ENCODE measurements around the gene SKAP2. TPM values are rescaled to one million over a fixed set of nuclear protein-coding genes. Genes with fewer than 3 reads are reported as not detected.
A peak's percentile ranks its signal among the peaks of the same experiment; 100 is the strongest.

Gene SKAP2
- total and polyA plus RNA-seq, 4 donors, result 17.6 to 70.4 (median 38.2) TPM

- Histone ChIP-seq H3K9me3 (ENCODE audit: control insufficient read depth, insufficient read depth, low read length) (no peaks in the 10 kb centered on the region), H3K36me3 (ENCODE audit: control insufficient read depth, insufficient read depth, low read length) (no peaks in the 10 kb centered on the region), H3K4me3 (ENCODE audit: low read depth, low read length) (no peak overlapping the region), H3K4me1 (ENCODE audit: control insufficient read depth, insufficient read depth, low read length) (peaks cover 4% of the 10 kb centered on the region), H3K27me3 (ENCODE audit: control insufficient read depth, insufficient read depth, low read length) (no peaks in the 10 kb centered on the region), H3K27ac (ENCODE audit: low read depth, low read length) (no peak overlapping the region)
- peak in 4 of 6 donors; percentile 28 to 88 (median 51) for DNase-seq (ENCODE audit: low read depth in 4 of 6, low spot score in 6 of 6)
- WGBS (ENCODE audit: insufficient coverage), result 100% methylated on average over 1 of the region's 3 CpGs
These were observed 182.5 kb downstream of the SKAP2 start for GRCh38 chr7:26681819-26682418.

- Histone ChIP-seq H3K4me1 (ENCODE audit: control insufficient read depth, insufficient read depth, low read length) (no peaks in the 10 kb centered on the region), H3K27ac (ENCODE audit: low read depth, low read length) (no peak overlapping the region), H3K4me3 (ENCODE audit: low read depth, low read length) (no peak overlapping the region), H3K36me3 (ENCODE audit: control insufficient read depth, insufficient read depth, low read length) (no peaks in the 10 kb centered on the region), H3K27me3 (ENCODE audit: control insufficient read depth, insufficient read depth, low read length) (no peaks in the 10 kb centered on the region), H3K9me3 (ENCODE audit: control insufficient read depth, insufficient read depth, low read length) (no peaks in the 10 kb centered on the region)
- WGBS (ENCODE audit: insufficient coverage), result 83% methylated on average over 1 of the region's 1 CpG
- DNase-seq (ENCODE audit: low read depth in 4 of 6, low spot score in 6 of 6), result no peak
These were observed 183.8 kb downstream of the SKAP2 start for GRCh38 chr7:26680587-26680986.

GRCh38 chr7:26675143-26675887 lies 189.1 kb downstream of the SKAP2 start:
- Histone ChIP-seq H3K4me1 (ENCODE audit: control insufficient read depth, insufficient read depth, low read length) (no peaks in the 10 kb centered on the region), H3K4me3 (ENCODE audit: low read depth, low read length) (no peak overlapping the region), H3K27me3 (ENCODE audit: control insufficient read depth, insufficient read depth, low read length) (no peaks in the 10 kb centered on the region), H3K36me3 (ENCODE audit: control insufficient read depth, insufficient read depth, low read length) (no peaks in the 10 kb centered on the region), H3K9me3 (ENCODE audit: control insufficient read depth, insufficient read depth, low read length) (no peaks in the 10 kb centered on the region), H3K27ac (ENCODE audit: low read depth, low read length) (no peak overlapping the region)
- 91% methylated on average over 3 of the region's 4 CpGs for WGBS (ENCODE audit: insufficient coverage)
- DNase-seq (ENCODE audit: low read depth in 4 of 6, low spot score in 6 of 6), result no peak

- H3K36me3 ChIP-seq (ENCODE audit: control insufficient read depth, insufficient read depth, low read length), result no peaks in the 10 kb centered on the region
- no CpG with 5 or more reads among the region's 4 CpGs for WGBS (ENCODE audit: insufficient coverage)
- no peak overlapping the region for H3K4me3 ChIP-seq (ENCODE audit: low read depth, low read length)
- no peaks in the 10 kb centered on the region for H3K9me3 ChIP-seq (ENCODE audit: control insufficient read depth, insufficient read depth, low read length)
- H3K27me3 ChIP-seq (ENCODE audit: control insufficient read depth, insufficient read depth, low read length), result no peaks in the 10 kb centered on the region
- no peak overlapping the region for H3K27ac ChIP-seq (ENCODE audit: low read depth, low read length)
- no peaks in the 10 kb centered on the region for H3K4me1 ChIP-seq (ENCODE audit: control insufficient read depth, insufficient read depth, low read length)
- DNase-seq (ENCODE audit: low read depth in 4 of 6, low spot score in 6 of 6), result no peak
These were observed 190.5 kb downstream of the SKAP2 start for GRCh38 chr7:26673858-26674257.

GRCh38 chr7:26673271-26673670 lies 191.1 kb downstream of the SKAP2 start:
- peak in 1 of 6 donors; percentile 57 for DNase-seq (ENCODE audit: low read depth in 4 of 6, low spot score in 6 of 6)
- Histone ChIP-seq H3K27me3 (ENCODE audit: control insufficient read depth, insufficient read depth, low read length) (no peaks in the 10 kb centered on the region), H3K4me1 (ENCODE audit: control insufficient read depth, insufficient read depth, low read length) (no peaks in the 10 kb centered on the region), H3K27ac (ENCODE audit: low read depth, low read length) (no peak overlapping the region), H3K4me3 (ENCODE audit: low read depth, low read length) (no peak overlapping the region), H3K9me3 (ENCODE audit: control insufficient read depth, insufficient read depth, low read length) (no peaks in the 10 kb centered on the region), H3K36me3 (ENCODE audit: control insufficient read depth, insufficient read depth, low read length) (no peaks in the 10 kb centered on the region)
- WGBS (ENCODE audit: insufficient coverage), result no CpG with 5 or more reads among the region's 2 CpGs

GRCh38 chr7:26670841-26671240 lies 193.5 kb downstream of the SKAP2 start:
- Histone ChIP-seq H3K4me3 (ENCODE audit: low read depth, low read length) (no peak overlapping the region), H3K27me3 (ENCODE audit: control insufficient read depth, insufficient read depth, low read length) (no peaks in the 10 kb centered on the region), H3K36me3 (ENCODE audit: control insufficient read depth, insufficient read depth, low read length) (no peaks in the 10 kb centered on the region), H3K27ac (ENCODE audit: low read depth, low read length) (no peak overlapping the region), H3K4me1 (ENCODE audit: control insufficient read depth, insufficient read depth, low read length) (no peaks in the 10 kb centered on the region), H3K9me3 (ENCODE audit: control insufficient read depth, insufficient read depth, low read length) (no peaks in the 10 kb centered on the region)
- no peak for DNase-seq (ENCODE audit: low read depth in 4 of 6, low spot score in 6 of 6)
- 100% methylated on average over 1 of the region's 2 CpGs for WGBS (ENCODE audit: insufficient coverage)

- Histone ChIP-seq H3K9me3 (ENCODE audit: control insufficient read depth, insufficient read depth, low read length) (no peaks in the 10 kb centered on the region), H3K27me3 (ENCODE audit: control insufficient read depth, insufficient read depth, low read length) (no peaks in the 10 kb centered on the region), H3K4me3 (ENCODE audit: low read depth, low read length) (no peak overlapping the region), H3K4me1 (ENCODE audit: control insufficient read depth, insufficient read depth, low read length) (no peaks in the 10 kb centered on the region), H3K27ac (ENCODE audit: low read depth, low read length) (no peak overlapping the region), H3K36me3 (ENCODE audit: control insufficient read depth, insufficient read depth, low read length) (no peaks in the 10 kb centered on the region)
- WGBS (ENCODE audit: insufficient coverage), result no CpG with 5 or more reads among the region's 2 CpGs
- DNase-seq (ENCODE audit: low read depth in 4 of 6, low spot score in 6 of 6), result no peak
These were observed 194.1 kb downstream of the SKAP2 start for GRCh38 chr7:26670290-26670689.

- DNase-seq (ENCODE audit: low read depth in 4 of 6, low spot score in 6 of 6), result no peak
- no peaks in the 10 kb centered on the region for H3K36me3 ChIP-seq (ENCODE audit: control insufficient read depth, insufficient read depth, low read length)
- no peak overlapping the region for H3K4me3 ChIP-seq (ENCODE audit: low read depth, low read length)
- peaks cover 3% of the 10 kb centered on the region for H3K27me3 ChIP-seq (ENCODE audit: control insufficient read depth, insufficient read depth, low read length)
- no peaks in the 10 kb centered on the region for H3K4me1 ChIP-seq (ENCODE audit: control insufficient read depth, insufficient read depth, low read length)
- H3K9me3 ChIP-seq (ENCODE audit: control insufficient read depth, insufficient read depth, low read length), result no peaks in the 10 kb centered on the region
- H3K27ac ChIP-seq (ENCODE audit: low read depth, low read length), result no peak overlapping the region
- no CpG with 5 or more reads among the region's 4 CpGs for WGBS (ENCODE audit: insufficient coverage)
These were observed 195.6 kb downstream of the SKAP2 start for GRCh38 chr7:26668821-26669220.

- no peak overlapping the region for H3K27ac ChIP-seq (ENCODE audit: low read depth, low read length)
- H3K9me3 ChIP-seq (ENCODE audit: control insufficient read depth, insufficient read depth, low read length), result no peaks in the 10 kb centered on the region
- no peak overlapping the region for H3K4me3 ChIP-seq (ENCODE audit: low read depth, low read length)
- H3K4me1 ChIP-seq (ENCODE audit: control insufficient read depth, insufficient read depth, low read length), result no peaks in the 10 kb centered on the region
- WGBS (ENCODE audit: insufficient coverage), result no CpG with 5 or more reads among the region's 5 CpGs
- DNase-seq (ENCODE audit: low read depth in 4 of 6, low spot score in 6 of 6), result peak in 5 of 6 donors; percentile 93 to 99 (median 97)
- peaks cover 5% of the 10 kb centered on the region for H3K27me3 ChIP-seq (ENCODE audit: control insufficient read depth, insufficient read depth, low read length)
- no peaks in the 10 kb centered on the region for H3K36me3 ChIP-seq (ENCODE audit: control insufficient read depth, insufficient read depth, low read length)
These were observed 196.8 kb downstream of the SKAP2 start for GRCh38 chr7:26667514-26668133.
